GM21529 (cell line): ENCODE data around the gene IL1B.
"Not testable (repeated sequence)": the region's sequence is repeated elsewhere in the genome, so short reads cannot be mapped to it uniquely, and the experiment has no call there.

Experiments used
- ATAC-seq: cut with Tn5 transposase; IDR thresholded peaks from one replicate; pipeline ENCODE4 v1.9.1; 2021; ENCODE audit not compliant: unreplicated experiment

The IL1B gene

GRCh38 chr2:112850588-112850987 lies 14.0 kb upstream of the IL1B start:
- ATAC-seq, result no peak

- ATAC-seq, result no peak
Measured at GRCh38 chr2:112849956-112850355, 13.4 kb upstream of the IL1B start.

DNA sequence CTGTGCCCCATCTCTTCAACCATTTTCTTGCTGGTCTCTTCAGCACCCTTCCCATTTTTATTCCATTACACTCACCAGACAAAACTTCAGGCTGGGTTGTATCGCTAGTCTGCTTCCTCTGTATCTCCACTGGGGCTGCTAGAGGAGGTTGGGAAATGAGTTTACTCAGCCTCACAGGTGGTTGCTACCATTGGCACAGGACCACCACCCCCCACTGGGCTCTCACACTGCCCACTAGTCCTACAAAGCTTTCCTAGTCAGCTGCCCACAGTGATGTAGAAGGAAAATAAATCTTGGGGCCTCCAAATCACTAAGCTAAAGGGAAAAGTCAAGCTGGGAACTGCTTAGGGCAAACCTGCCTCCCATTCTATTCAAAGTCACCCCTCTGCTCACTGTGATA lies 12.3 kb upstream of the IL1B start:
- ATAC-seq, result no peak

- ATAC-seq, result no peak
Measured at GRCh38 chr2:112846031-112846430, 9.5 kb upstream of the IL1B start.

GRCh38 chr2:112843836-112844235 lies 7.3 kb upstream of the IL1B start:
- no peak for ATAC-seq

DNA sequence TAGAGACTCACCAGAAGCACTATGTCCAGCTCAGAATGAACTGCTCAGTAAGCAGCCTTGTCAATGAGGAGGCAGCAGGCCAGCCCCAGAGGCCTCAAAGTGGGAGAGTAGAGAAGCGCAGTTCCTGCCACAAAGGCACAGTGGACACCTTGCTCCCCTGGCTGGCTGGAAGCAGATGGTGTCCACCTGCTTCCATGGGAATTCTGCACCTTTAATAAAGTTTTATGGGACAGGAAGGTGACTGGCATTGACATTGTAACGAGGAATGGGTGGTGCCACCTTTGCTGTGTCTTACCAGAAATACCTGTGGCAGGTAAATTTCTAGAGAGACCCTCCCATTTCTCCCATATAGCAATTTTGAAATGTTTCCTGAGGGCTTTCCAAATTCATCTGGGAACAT lies 6.7 kb upstream of the IL1B start:
- ATAC-seq, result no peak

GRCh38 chr2:112841295-112842044 lies 4.9 kb upstream of the IL1B start:
- ATAC-seq, result no peak

- no peak for ATAC-seq
Measured at GRCh38 chr2:112840068-112840445, 3.5 kb upstream of the IL1B start.

DNA sequence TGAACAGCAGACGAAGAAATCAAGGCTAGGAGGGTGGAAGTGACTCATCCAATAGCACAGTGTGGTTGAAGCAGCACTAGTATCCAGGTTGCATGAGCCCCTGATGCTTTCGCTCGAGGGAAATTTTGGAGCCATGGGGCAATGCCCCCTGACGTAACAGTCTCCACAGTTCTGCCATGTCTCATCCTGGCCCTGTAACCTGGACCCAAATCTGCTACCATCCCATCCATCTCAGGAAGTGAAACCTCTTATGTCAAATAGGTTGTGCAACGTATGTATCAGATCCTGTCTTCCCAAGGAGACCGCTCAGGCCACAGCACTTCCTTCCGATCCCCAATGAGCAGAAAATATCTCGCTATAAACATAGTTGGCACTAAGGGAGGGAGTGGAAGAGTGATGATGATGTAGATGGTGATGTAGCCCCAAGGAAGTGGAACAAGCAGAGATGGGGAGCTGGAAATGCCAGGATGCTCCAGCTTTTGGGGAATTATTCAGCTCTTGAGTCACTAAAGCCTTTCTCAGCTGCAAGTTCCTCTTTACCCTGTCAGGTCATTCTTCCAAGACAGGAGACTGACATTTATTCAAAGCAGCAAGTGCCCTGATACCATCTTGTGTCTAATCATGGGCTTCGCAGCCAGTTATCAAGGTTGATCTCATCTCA lies 3.0 kb upstream of the IL1B start:
- ATAC-seq, result no peak

GRCh38 chr2:112836163-112836560 lies 417 bp downstream of the IL1B start:
- no peak for ATAC-seq

GRCh38 chr2:112835536-112836162 lies 930 bp downstream of the IL1B start:
- ATAC-seq, result no peak

DNA sequence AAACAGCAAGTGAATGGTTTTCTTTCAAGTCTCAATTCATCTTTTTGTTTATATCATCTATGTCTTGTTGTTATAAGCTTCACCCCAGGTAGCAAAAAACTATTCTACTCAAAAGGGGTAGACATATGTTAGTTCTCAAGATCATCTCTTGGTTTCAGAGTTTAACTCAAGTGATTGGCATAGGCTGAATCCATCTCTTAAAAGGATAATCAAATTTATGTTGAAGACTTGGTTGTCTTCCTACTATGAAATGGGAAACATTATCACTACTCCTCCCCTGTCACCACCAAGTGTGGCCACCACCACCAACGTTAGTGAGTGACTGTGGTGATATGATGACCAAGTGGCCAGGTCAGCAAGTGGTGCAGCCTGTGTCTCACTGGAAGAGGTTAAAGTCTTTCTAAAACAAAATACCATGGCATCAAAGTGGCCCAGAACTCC lies 1.5 kb downstream of the IL1B start:
- no peak for ATAC-seq

DNA sequence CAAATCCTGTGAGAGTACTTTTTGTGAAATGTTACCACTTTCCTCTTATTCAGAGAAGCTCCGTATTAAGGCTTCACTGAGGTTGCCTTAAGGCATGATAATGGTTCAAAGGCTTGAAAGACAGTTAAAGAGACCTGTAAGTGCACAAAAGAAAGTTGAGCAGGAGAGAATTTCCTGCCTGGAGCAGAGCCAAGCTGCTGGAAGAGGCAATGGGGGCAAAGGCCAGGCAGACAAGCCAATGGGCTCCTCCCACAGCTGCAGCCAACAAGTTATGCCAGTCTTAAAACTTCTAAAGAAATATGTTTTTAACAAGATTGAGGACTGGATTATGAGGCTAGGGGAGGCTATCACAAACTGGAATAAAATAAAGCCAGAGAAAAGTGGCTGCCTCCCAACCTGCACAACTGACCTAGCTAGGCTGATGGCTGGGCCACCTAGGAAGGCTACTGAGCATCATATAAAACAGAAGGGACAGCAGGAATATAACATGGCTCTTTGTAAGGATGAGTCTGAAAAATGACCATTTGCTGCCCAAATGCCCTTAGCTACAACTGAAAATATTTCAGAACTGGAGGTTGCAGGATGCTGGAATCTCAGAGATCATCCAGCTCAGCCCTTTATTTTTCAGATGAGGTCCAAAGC lies 2.1 kb downstream of the IL1B start:
- ATAC-seq, result no peak

- no peak for ATAC-seq
Measured at GRCh38 chr2:112833976-112834375, 2.6 kb downstream of the IL1B start.

- ATAC-seq, result not testable (repeated sequence)
Measured at GRCh38 chr2:112833639-112833931, 3.0 kb downstream of the IL1B start.

- no peak for ATAC-seq
Measured at GRCh38 chr2:112832841-112833638, 3.5 kb downstream of the IL1B start.

GRCh38 chr2:112831946-112832840 lies 4.4 kb downstream of the IL1B start:
- ATAC-seq, result no peak

DNA sequence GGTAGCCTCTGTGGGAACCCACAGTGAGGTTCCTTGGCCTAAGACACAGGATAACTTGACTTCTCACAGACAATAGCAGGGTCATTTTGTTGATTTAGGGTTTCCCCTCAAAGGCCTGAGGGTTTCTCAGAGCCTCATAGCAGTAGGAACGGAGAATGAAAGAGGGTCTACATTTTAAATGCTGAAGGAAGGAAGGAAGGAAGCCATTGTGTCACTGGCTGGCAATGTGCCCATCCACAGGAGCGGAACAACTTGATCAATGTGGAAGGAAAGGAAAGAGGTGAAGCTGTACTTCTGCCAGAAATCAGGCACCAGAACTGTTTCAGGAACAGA lies 5.1 kb downstream of the IL1B start:
- ATAC-seq, result no peak

DNA sequence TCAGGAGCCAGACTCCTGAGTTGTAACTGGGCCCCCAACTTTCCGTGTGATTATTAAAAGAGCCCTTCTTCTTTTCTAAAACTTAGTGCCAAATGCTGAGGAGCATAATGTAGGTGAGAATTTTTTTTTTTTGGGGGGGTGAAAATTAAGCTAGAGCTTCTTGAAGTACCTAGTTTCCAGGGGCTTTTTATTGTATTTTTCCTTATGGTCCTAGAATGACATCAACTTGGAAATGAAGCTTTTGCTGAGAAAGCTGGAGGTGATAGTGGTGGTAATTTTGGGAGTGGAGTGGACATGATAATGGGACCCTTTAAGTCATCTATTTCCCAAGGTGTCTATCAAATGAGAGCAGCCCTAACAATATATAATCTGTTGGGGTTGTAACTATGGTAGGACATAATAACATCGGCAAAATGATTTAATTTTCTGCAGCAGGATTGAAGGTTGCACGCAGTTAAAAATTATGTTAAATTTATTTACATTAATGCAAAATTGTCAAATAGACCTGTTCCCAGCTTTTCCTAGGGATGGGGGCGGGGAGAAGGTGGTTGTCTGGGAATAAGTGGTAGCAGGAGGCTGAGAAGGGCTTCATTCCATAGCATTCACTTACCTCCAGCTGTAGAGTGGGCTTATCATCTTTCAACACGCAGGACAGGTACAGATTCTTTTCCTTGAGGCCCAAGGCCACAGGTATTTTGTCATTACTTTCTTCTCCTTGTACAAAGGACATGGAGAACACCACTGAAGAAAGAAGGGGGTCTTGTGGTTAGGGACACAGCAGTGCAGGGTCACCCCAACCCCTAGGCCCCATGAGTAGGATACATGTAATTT lies 5.7 kb downstream of the IL1B start:
- no peak for ATAC-seq
